Ascending aorta (tissue), 2 donors: ENCODE data around the gene TTC23. TPM values are rescaled to one million over a fixed set of nuclear protein-coding genes. Genes with fewer than 3 reads are reported as not detected.
A peak's percentile ranks its signal among the peaks of the same experiment; 100 is the strongest.

Experiments used
- DNase-seq, 2 donors: peaks; one replicate each; pipeline ENCODE4 v3.0.0-alpha.2; 2019; ENCODE audit warnings: low spot score in 2 of 2
- H3K27ac ChIP-seq, 2 donors: fragments of 200-600 bp; sonication (generic); one replicate each; pipeline ENCODE4 v1.5.1; 2016 to 2017; ENCODE audit warnings: mild to moderate bottlenecking in 1 of 2
- H3K27me3 ChIP-seq: fragments of 200-600 bp; sonication (generic); one replicate; pipeline ENCODE4 v1.5.1; 2017
- H3K36me3 ChIP-seq, 2 donors: fragments of 200-600 bp; sonication (generic); one replicate each; pipeline ENCODE4 v1.5.1; 2016
- H3K4me1 ChIP-seq, 2 donors: fragments of 200-600 bp; sonication (generic); one replicate each; pipeline ENCODE4 v1.5.1; 2016 to 2017; ENCODE audit warnings: mild to moderate bottlenecking in 1 of 2
- H3K4me3 ChIP-seq, 2 donors: fragments of 200-600 bp; sonication (generic); one replicate each; pipeline ENCODE4 v1.5.1; 2016 to 2017; ENCODE audit warnings: mild to moderate bottlenecking in 1 of 2
- H3K9me3 ChIP-seq, 2 donors: fragments of 200-600 bp; sonication (generic); one replicate each; pipeline ENCODE4 v1.5.1; 2016
- intact Hi-C: fragments of 100-400 bp; cut with DNase I; formaldehyde crosslinking; loops from one replicate; pipeline ENCODE4 v1.15.1; 2023
- total RNA-seq: library from RNA; depleted of rRNA; stranded (reverse); fragments of >200 nt; gene quantifications from one replicate; pipeline ENCODE4 v1.1.0, GENCODE V29; 2016
- TF ChIP-seq, protein P1 (sequence below), 3 experiments: fragments of 200-600 bp in 2 of 3; fragments of 450-650 bp in 1 of 3; sonication (generic) in 2 of 3; IDR thresholded peaks; one replicate each; pipeline ENCODE4 v1.5.1; 2016 to 2019; ENCODE audit warnings: antibody characterized with exemption in 3 of 3, mild to moderate bottlenecking in 1 of 3, moderate library complexity in 1 of 3

The TTC23 gene, protein sequence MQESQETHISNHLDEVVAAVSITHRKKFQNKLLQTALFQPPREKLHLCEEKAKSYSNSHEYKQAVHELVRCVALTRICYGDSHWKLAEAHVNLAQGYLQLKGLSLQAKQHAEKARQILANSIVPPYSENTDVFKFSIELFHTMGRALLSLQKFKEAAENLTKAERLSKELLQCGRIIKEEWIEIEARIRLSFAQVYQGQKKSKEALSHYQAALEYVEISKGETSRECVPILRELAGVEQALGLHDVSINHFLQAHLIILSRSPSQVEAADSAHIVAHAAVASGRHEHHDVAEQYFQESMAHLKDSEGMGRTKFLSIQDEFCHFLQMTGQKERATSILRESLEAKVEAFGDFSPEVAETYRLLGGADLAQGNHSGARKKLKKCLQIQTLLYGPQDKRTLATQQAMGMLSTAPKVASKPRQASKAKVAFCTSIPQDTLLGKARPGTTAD
- 37.3 TPM for total RNA-seq

GRCh38 chr15:99249270-99249841, at the start of gene TTC23:
Gene TTC23 (minus strand): TSS chr15:99249581. CDS start chr15:99228712, 20,869 bp downstream.
- H3K4me1 ChIP-seq, result peaks cover 8 to 14% of the 10 kb centered on the region in 2 donors
- intact Hi-C loops, result no loop called here
- no peaks in the 10 kb centered on the region for H3K27me3 ChIP-seq
- peak in 1 of 2 donors; percentile 69 for DNase-seq
- H3K36me3 ChIP-seq, result no peaks in the 10 kb centered on the region
- no peaks in the 10 kb centered on the region for H3K9me3 ChIP-seq
- H3K4me3 ChIP-seq, result peak within 1 kb of the TSS; percentile 63 to 89
- TF ChIP-seq, protein P1, sequence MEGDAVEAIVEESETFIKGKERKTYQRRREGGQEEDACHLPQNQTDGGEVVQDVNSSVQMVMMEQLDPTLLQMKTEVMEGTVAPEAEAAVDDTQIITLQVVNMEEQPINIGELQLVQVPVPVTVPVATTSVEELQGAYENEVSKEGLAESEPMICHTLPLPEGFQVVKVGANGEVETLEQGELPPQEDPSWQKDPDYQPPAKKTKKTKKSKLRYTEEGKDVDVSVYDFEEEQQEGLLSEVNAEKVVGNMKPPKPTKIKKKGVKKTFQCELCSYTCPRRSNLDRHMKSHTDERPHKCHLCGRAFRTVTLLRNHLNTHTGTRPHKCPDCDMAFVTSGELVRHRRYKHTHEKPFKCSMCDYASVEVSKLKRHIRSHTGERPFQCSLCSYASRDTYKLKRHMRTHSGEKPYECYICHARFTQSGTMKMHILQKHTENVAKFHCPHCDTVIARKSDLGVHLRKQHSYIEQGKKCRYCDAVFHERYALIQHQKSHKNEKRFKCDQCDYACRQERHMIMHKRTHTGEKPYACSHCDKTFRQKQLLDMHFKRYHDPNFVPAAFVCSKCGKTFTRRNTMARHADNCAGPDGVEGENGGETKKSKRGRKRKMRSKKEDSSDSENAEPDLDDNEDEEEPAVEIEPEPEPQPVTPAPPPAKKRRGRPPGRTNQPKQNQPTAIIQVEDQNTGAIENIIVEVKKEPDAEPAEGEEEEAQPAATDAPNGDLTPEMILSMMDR (IDR thresholded peaks at IDR 0.05), result no peak
- peak within 1 kb of the TSS; percentile 89 to 90 for H3K27ac ChIP-seq

DNA sequence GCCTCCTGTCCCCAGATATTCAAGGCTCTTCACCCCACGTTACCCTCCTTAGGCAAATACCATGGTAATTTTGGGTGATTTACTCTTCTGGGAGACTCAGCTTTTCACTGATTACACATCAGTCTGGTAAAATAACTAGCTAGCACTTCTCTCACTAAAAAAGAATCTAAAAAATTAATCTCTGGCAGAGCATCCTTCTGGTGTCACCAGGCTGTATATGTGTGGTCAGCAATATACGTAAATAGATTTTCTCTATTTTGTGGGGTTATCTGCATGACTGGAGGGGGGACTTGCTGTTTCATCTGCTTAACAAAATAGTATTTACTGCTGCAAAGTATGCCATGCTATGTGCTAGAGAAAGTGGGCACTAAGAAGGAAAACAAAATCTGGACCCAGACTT, 47.0 kb upstream of the TTC23 start:
- Histone ChIP-seq H3K27me3 (no peaks in the 10 kb centered on the region), H3K36me3 (no peaks in the 10 kb centered on the region), H3K9me3 (no peaks in the 10 kb centered on the region), H3K4me3 (no peak overlapping the region), H3K27ac (peak overlapping the region; percentile 55 to 57), H3K4me1 (peaks cover 0 to 20% of the 10 kb centered on the region in 2 donors)
- DNase-seq, result no peak
- intact Hi-C loops, result loop anchor here (5.0 kb wide), 1 partner anchor 36 kb away; no protein-coding TSS in a partner anchor
- TF ChIP-seq, protein P1 (IDR thresholded peaks at IDR 0.05), result no peak

DNA sequence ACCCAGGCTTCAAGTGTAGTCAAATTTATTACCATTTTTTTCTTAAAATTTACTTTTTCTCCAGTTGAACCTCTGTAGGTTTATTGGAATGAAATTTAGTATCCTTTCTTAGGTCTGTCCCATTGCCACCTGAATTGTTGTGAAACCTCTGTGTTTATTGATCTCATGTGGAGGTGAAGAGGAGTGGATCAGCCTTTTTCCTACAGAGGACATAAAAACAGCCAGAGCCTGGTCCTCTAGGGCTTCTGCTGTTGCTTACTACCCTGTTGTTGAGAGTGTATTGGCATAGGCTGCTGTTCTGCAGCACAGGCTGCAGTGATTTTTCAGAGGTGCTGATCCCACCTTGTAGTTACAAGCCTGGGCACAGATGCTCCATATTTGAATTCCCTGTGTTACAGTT, 46.5 kb upstream of the TTC23 start:
- H3K9me3 ChIP-seq, result no peaks in the 10 kb centered on the region
- H3K27ac ChIP-seq, result peak overlapping the region; percentile 52 to 55
- no peak overlapping the region for H3K4me3 ChIP-seq
- peaks cover 0 to 20% of the 10 kb centered on the region in 2 donors for H3K4me1 ChIP-seq
- H3K36me3 ChIP-seq, result no peaks in the 10 kb centered on the region
- no peaks in the 10 kb centered on the region for H3K27me3 ChIP-seq
- TF ChIP-seq, protein P1 (IDR thresholded peaks at IDR 0.05), result no peak
- intact Hi-C loops, result loop anchor here (5.0 kb wide), 1 partner anchor 36 kb away; no protein-coding TSS in a partner anchor
- DNase-seq, result no peak

DNA sequence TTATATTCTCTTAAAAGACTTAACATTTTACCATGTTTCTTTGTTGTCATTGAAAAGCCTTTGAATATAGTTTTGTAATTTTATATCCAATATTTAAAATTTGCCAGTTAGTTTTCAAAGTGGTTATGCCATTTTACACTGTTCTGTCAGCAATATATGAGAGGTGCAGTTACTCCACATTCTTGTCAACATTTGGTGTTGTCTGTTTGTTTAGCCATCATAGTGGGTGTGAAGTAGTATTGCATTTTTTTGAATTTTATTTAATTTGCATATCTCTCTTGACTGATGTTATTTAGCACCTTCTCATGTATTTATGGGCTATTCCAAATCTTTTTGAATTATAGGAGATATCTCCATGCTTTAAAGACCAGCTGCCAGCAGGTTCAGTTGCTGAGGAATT, 42.3 kb upstream of the TTC23 start:
- DNase-seq, result no peak
- no peak overlapping the region for H3K27ac ChIP-seq
- no peaks in the 10 kb centered on the region for H3K36me3 ChIP-seq
- TF ChIP-seq, protein P1 (IDR thresholded peaks at IDR 0.05), result no peak
- intact Hi-C loops, result no loop called here
- no peak overlapping the region for H3K4me3 ChIP-seq
- no peaks in the 10 kb centered on the region for H3K9me3 ChIP-seq
- H3K27me3 ChIP-seq, result no peaks in the 10 kb centered on the region
- H3K4me1 ChIP-seq, result peaks cover 0 to 9% of the 10 kb centered on the region in 2 donors

GRCh38 chr15:99283717-99284116, 34.3 kb upstream of the TTC23 start:
- Histone ChIP-seq H3K27ac (peak overlapping the region in 1 of 2 donors; percentile 22), H3K4me1 (peaks cover 0 to 7% of the 10 kb centered on the region in 2 donors), H3K9me3 (no peaks in the 10 kb centered on the region), H3K27me3 (no peaks in the 10 kb centered on the region), H3K4me3 (no peak overlapping the region), H3K36me3 (no peaks in the 10 kb centered on the region)
- intact Hi-C loops, result no loop called here
- TF ChIP-seq, protein P1 (IDR thresholded peaks at IDR 0.05), result no peak
- no peak for DNase-seq
